ENCODE data around the gene SPACA4. TPM values are rescaled to one million over a fixed set of nuclear protein-coding genes. Genes with fewer than 3 reads are reported as not detected.
A peak's percentile ranks its signal among the peaks of the same experiment; 100 is the strongest.

Gene SPACA4
- total and polyA plus RNA-seq, 9 of the 15 experiments (the other 6 are each of a cell fraction or from before 2014, with no cell fraction given): not detected

DNA sequence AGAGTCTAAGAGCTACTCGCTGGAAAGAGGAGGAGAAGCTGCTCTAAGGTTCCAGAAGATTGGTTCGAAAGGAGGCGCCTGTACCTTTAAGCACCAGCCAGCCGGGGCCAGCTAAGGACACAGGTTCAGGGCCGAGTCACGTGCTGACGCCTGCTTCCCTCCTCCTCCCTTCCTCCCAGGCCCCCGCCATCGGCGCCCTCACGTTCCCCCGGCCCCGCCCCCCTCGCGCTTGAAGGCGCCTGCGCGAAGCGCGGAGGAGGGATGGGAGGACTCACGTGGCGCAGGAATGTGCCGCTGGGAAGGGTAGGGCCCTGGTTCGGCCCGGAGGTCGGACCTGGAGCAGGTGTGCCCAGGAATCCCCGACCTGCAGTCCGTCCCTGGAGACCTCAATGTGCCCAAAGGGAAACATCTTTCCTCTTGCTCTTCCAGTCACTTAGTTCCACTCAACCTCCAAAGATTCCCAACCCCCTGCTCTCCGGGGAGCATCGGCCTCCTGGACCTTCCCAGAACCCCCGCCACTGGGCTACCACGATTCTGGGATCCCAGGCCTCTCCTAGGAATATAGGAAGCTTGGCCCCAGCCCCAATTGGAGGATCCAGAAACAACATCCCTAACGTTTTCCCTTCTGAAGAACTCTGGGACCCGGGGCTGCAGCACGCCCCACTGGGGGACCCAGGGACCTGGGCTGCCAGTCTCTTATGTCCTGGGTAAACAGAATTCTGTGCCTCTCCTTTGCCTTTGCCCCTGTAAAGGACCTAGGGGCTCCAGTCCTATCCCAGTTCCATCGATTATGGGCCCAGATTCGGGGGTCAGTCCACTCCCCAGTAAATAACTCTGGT is 28.1 kb downstream of the SPACA4 start (continued):
- TF ChIP-seq PML (IDR thresholded peaks at IDR 0.05; ENCODE audit: low read length) (peak; percentile 16; the same call in 1 of the 2 replicates), ZNF583 (CRISPR knock-in tag; IDR thresholded peaks at IDR 0.05) (0 out of 2 replicates have a peak, but pooled peaks have one; percentile 36), ERF (CRISPR knock-in tag; IDR thresholded peaks at IDR 0.05) (0 out of 2 replicates have a peak, but pooled peaks have one; percentile 44), MCM3 (IDR thresholded peaks at IDR 0.05) (no peak), CC2D1A (IDR thresholded peaks at IDR 0.05) (no peak), SAP30 (IDR thresholded peaks at IDR 0.05; ENCODE audit: borderline replicate concordance, insufficient read depth, low read depth, low read length, poor library complexity, severe bottlenecking) (no peak), ZFP1 (CRISPR knock-in tag; IDR thresholded peaks at IDR 0.05) (peak; percentile 70; the same call in 1 of the 2 replicates), RBM22 (IDR thresholded peaks at IDR 0.05; ENCODE audit: low read depth, low read length, poor library complexity, severe bottlenecking) (no peak), KDM5B (IDR thresholded peaks at IDR 0.05; ENCODE audit: insufficient replicate concordance, low read depth, low read length) (peak; percentile 59), SMARCC2 (IDR thresholded peaks at IDR 0.05; ENCODE audit: low read depth) (no peak), PHF21A (IDR thresholded peaks at IDR 0.05; ENCODE audit: borderline replicate concordance, low read depth) (no peak), MTA1 (IDR thresholded peaks at IDR 0.05; ENCODE audit: borderline replicate concordance) (no peak)
- TF ChIP-seq, protein P1, sequence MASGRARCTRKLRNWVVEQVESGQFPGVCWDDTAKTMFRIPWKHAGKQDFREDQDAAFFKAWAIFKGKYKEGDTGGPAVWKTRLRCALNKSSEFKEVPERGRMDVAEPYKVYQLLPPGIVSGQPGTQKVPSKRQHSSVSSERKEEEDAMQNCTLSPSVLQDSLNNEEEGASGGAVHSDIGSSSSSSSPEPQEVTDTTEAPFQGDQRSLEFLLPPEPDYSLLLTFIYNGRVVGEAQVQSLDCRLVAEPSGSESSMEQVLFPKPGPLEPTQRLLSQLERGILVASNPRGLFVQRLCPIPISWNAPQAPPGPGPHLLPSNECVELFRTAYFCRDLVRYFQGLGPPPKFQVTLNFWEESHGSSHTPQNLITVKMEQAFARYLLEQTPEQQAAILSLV (tag; IDR thresholded peaks at IDR 0.05): no peak
- TF ChIP-seq, protein P2, sequence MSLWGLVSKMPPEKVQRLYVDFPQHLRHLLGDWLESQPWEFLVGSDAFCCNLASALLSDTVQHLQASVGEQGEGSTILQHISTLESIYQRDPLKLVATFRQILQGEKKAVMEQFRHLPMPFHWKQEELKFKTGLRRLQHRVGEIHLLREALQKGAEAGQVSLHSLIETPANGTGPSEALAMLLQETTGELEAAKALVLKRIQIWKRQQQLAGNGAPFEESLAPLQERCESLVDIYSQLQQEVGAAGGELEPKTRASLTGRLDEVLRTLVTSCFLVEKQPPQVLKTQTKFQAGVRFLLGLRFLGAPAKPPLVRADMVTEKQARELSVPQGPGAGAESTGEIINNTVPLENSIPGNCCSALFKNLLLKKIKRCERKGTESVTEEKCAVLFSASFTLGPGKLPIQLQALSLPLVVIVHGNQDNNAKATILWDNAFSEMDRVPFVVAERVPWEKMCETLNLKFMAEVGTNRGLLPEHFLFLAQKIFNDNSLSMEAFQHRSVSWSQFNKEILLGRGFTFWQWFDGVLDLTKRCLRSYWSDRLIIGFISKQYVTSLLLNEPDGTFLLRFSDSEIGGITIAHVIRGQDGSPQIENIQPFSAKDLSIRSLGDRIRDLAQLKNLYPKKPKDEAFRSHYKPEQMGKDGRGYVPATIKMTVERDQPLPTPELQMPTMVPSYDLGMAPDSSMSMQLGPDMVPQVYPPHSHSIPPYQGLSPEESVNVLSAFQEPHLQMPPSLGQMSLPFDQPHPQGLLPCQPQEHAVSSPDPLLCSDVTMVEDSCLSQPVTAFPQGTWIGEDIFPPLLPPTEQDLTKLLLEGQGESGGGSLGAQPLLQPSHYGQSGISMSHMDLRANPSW (CRISPR knock-in tag; IDR thresholded peaks at IDR 0.05): no peak
- TF ChIP-seq, protein P3, sequence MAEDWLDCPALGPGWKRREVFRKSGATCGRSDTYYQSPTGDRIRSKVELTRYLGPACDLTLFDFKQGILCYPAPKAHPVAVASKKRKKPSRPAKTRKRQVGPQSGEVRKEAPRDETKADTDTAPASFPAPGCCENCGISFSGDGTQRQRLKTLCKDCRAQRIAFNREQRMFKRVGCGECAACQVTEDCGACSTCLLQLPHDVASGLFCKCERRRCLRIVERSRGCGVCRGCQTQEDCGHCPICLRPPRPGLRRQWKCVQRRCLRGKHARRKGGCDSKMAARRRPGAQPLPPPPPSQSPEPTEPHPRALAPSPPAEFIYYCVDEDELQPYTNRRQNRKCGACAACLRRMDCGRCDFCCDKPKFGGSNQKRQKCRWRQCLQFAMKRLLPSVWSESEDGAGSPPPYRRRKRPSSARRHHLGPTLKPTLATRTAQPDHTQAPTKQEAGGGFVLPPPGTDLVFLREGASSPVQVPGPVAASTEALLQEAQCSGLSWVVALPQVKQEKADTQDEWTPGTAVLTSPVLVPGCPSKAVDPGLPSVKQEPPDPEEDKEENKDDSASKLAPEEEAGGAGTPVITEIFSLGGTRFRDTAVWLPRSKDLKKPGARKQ (CRISPR knock-in tag; IDR thresholded peaks at IDR 0.05): no peak
- TF ChIP-seq, protein P4, sequence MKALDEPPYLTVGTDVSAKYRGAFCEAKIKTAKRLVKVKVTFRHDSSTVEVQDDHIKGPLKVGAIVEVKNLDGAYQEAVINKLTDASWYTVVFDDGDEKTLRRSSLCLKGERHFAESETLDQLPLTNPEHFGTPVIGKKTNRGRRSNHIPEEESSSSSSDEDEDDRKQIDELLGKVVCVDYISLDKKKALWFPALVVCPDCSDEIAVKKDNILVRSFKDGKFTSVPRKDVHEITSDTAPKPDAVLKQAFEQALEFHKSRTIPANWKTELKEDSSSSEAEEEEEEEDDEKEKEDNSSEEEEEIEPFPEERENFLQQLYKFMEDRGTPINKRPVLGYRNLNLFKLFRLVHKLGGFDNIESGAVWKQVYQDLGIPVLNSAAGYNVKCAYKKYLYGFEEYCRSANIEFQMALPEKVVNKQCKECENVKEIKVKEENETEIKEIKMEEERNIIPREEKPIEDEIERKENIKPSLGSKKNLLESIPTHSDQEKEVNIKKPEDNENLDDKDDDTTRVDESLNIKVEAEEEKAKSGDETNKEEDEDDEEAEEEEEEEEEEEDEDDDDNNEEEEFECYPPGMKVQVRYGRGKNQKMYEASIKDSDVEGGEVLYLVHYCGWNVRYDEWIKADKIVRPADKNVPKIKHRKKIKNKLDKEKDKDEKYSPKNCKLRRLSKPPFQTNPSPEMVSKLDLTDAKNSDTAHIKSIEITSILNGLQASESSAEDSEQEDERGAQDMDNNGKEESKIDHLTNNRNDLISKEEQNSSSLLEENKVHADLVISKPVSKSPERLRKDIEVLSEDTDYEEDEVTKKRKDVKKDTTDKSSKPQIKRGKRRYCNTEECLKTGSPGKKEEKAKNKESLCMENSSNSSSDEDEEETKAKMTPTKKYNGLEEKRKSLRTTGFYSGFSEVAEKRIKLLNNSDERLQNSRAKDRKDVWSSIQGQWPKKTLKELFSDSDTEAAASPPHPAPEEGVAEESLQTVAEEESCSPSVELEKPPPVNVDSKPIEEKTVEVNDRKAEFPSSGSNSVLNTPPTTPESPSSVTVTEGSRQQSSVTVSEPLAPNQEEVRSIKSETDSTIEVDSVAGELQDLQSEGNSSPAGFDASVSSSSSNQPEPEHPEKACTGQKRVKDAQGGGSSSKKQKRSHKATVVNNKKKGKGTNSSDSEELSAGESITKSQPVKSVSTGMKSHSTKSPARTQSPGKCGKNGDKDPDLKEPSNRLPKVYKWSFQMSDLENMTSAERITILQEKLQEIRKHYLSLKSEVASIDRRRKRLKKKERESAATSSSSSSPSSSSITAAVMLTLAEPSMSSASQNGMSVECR (CRISPR knock-in tag; IDR thresholded peaks at IDR 0.05): no peak; the same call in 1 of the 2 replicates
